NCI-H2196 treated with DMSO at 0.1 percent for 48 hours (cell line): ENCODE results near the gene NEK6.
"Not testable (repeated sequence)": the region's sequence is repeated elsewhere in the genome, so short reads cannot be mapped to it uniquely, and the experiment has no call there.

Experiments used
- DNase-seq: peaks from one replicate; lab custom pipeline; 2025; ENCODE audit not compliant: unreplicated experiment; lab: John Stamatoyannopoulos, UW

NEK6 gene

DNA sequence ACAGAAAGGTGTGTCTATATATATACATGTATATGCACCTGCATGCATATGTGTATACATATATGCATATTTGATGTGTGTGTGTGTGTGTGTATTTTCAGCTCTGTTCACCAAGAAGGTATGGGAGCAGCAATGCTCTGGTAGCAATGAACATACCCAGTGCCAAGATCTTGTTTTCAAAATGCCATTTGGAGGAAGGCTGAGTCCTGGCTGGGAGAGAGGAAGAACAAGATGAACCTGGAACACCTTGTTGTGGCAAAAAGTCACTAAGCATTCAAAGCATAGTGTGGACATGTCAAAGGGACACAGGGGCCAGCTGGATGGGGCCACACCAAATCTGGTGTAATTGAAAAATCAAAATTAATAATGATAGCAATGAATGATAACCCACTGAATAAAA, 31.8 kb upstream of the NEK6 start:
- DNase-seq = no peak

DNA sequence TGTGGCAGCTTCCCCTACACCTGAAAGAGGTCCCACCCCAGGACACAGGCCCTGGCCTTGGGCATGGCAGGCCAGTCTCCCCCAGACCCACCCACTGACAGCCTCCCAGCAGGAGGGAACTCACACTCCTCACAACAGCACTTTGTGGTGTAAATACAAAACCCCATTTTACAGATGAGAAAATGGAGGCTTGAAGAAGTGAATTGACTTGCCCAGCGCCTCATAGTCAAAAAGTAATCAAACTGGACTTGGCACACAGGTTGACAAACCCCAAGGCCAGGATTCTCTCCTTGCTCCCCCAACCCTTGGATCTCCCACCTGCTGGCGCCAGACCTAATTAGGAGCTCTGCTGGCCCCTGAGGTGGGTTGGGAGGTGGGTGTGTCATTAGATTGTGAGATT, 29.2 kb upstream of the NEK6 start:
- DNase-seq = no peak

DNA sequence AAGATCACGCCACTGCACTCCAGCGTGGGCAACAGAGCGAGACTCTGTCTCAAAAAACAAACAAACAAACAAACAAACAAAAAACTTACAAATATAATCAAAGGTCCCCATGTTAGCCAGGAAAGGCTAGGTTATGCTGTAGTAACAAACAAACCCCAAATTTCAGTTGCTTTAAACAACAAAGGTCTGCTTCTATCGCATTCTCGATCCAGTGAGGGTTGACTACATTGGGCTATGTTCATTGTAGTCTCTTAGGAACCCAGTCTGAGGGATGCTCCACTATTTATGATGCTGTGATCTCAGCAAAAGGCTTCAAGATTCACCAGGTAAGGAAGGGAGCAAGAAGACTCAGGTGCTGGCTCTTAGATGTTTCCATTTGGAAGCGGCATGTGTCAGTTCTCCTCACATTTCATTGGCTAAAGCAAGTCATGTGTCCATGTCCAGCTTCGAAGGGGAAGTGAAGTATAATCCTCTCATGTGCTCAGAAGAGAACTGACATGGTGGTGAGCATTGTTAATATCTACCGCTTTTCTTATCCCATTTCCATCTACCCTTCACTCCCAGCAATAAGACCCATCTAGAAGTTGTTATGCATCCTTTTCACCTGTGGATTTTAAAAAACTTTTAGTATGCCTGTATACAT, 26.5 kb upstream of the NEK6 start:
- no peak for DNase-seq

DNA sequence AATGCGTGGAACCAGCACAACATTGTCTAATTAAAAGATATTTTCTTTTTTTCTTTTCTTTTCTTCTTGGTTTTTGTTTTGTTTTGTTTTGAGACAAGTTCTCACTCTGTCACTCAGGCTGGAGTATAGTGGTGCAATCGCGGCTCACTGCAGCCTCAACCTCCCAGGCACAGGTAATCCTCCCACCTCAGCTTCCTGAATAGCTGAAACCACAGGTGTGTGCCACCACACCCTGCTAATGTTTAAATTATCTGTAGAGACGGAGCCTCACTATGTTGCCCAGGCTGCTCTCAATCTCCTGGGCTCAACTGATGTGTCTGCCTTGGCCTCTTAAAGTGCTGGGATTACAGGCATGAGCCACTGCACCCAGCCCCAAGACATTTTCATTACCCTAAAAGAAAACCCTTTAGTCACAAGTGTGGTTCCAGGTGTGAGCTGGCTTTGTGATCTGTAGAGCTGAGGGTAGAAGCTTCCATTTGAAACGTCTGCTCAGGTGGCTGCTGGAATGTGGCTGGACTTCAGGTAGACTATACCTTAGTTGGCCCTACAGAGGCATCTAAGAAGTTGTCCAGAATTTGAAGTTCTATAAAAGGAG, 19.1 kb upstream of the NEK6 start:
- DNase-seq = no peak

DNA sequence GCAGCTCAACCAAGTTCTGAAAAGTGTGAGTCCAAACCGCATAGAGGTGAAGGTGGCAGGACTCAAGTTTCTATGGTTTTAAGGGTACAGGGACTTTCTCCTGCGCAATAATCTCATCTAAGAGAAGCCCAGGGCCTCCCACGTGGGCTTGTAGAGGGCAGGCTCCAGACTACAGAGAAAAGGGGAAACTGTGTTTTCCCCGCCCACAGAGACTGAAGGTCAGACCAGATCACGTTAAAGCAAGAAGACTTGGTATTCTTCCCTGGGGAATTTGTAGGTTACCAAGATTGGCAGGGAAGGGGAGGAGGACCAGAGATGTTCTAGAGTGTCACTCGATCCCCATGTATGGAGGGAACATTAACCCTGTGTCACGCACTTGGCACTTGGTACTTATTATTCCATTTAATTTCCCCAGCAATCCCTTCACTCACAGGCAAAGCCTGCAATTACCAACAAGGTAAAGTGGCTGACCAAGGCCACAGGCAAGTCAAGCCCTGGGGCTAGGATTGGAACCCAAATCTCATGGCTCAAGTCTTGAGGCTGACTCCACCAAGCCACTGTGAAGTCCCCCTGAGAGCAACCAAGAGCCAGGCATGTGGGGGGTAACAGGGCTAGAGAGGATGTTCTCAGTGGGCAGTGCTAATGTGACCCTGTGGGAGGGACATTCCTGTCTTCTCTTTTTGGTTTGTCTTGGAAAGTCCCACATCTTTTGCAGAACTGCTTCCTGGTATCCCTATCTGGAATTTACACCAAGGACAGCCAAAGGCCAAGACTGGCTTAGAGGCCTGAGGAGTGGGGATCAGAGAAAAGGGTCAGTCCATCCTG, 18.3 kb upstream of the NEK6 start:
- no peak for DNase-seq

DNA sequence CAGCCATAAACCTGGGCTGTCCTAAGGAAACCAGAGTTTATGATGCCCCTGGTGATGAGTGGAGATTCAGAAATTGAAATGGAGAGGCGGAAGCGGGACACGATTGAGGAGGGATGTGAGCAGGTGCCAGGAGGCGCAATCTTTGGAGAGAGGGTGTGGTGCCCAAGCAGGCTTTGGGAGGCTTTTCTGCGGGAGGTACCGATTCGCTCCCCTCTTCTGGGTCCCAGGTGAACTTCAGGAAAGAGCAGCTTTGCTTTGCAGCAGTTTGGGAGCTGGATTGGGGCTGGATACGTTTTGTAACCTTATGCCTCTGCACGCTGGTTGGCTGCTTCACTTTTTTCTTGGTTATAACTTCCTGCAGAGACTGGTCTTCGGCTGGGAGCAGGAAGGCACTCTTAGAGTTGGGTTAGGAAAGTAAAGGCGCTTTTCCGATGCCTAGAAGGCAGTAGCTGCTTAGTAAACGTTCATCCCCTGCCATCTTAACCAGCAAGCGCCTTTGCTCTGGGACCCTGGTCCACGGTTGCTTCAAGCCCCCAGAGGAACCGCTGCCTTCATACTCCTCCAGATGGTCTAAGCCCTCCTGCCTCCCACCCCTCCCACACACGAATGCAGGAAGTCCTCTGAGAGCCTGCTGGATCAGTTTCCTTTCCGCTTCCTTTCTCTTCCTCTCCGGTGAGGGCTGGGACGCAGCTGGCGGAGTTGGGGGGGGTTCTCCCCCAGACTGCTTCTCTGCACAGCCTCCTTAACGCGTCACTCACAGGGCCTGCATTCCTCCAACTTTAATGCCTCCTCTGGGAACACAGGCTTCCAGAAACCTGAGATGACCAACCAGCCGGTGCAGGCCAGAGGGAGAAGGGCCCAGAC, 15.2 kb upstream of the NEK6 start:
- no peak for DNase-seq

DNA sequence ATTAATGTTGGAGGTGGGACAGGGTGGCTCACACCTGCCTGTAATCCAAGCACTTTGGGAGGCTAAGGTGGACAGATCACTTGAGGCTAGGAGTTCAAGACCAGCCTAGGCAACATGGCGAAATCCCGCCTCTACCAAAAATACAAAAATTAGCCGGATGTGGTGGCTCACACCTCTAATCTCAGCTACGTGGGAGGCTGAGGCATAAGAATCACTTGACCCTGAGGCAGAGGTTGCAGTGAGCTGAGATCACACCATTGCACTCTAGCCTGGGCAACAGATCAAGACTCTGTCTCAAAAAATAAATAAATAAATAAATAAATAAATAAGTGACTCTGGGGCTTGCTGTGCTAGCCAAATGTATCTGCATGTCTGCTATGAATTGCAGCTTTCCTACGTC, 10.4 kb upstream of the NEK6 start:
- not testable (repeated sequence) for DNase-seq

DNA sequence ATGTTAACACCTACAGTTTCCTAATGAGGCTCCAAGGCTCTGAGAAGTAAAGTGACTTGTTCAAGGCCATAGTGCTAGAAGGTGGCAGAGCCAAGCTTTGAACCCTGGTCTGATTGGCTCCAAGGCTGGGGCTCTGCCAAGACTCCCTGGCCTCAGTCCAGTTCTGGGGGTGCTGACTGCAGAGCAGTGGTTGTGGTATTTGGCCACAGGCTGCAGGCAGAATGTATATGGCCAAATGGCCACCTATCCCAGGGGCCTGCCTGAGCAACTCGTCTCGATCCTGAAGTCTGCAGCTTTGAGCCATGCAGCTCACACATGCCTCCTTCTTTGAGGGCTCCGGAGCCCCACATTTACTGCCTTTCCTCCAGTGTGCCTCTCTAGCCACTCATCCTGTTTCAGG, 9.7 kb upstream of the NEK6 start:
- DNase-seq = no peak

DNA sequence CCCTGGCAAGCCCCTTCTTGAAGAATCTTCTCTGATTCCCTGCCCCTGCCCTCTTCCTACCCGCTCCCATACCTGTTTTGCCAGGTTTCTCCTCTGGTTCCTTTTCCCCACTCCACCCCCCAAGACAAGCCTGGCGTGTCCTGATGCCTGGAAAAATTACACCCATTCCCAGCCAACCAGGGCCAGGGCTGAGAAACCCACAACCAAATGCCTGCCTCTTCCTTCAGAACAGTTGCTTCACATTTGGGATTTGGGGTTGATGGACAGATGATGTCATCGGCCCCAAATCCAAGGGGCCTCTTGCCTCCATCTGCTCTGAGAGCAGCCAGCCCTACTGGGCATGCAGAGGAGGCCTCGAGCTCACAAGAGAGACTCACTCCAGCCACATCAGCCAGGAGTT, 8.8 kb upstream of the NEK6 start:
- no peak for DNase-seq

DNA sequence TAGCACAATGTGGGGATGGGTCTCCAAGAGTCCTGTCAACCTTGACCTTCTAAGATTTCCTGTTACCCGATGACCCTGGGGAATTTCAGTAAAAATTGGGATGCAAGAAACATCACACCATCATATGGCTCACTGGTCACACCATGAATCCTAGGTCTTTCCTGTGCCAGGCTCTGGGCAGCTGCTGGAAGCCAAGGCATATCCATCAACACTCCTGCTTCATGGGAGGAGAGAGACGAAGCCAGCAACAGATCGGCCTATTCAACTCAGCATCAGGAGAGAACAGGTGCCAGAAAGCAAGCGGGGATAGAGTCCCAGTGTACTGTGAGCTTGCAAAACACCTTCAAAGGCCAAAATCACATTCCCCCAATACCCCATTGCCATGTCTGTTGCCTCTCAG, 6.5 kb upstream of the NEK6 start:
- no peak for DNase-seq

DNA sequence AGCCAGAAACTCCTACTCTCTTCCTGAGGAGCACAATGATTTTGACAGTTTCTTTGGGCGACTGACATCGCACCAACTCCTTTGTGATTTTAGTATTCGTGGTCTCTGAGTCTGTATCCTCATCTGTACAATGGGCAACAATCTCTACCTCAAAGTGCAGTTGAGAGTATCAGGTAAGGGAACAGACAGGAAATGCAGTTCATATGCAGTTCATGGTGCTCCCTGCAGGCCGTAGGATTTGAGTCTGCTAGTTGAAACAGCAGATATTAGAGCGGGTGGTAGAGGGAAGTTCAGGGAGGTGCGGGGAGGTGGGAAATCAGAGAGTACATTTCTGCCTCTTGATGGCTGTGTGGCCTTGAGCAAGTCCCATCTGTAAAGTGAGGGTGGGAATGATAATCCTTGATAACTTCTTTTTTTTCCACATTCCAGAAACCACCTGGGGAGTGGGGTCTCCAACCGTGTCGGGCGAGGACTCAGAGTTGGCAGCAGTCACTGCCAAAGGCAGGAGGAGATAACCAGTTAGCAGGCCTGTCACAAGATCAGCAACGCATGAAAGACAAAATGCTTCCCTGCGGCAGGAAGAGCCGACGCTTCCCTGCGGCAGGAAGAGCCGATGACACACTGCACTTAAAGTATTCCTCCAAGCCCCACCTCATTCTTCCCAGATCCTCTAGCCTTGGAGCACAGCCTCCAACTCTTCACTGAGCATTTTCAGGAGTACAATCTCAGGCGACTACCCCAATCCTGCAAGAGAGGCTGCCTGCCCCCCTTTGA, 6.0 kb upstream of the NEK6 start:
- no peak for DNase-seq

DNA sequence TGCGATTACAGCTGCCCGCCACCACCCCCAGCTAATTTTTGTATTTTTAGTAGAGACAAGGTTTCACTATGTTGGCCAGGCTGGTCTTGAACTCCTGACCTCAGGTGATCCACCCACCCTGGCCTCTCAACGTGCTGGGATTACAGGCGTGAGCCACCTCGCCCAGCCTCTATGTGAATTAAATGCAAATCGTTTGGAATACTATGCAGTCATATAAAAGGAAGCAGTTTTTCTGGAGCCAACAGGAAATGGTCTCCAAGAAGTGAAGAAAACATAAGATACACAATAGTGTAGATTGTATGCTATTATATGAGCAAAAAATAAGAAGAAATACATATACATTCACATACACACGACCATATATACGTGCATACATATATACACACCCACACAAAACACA, 4.9 kb upstream of the NEK6 start:
- not testable (repeated sequence) for DNase-seq

DNA sequence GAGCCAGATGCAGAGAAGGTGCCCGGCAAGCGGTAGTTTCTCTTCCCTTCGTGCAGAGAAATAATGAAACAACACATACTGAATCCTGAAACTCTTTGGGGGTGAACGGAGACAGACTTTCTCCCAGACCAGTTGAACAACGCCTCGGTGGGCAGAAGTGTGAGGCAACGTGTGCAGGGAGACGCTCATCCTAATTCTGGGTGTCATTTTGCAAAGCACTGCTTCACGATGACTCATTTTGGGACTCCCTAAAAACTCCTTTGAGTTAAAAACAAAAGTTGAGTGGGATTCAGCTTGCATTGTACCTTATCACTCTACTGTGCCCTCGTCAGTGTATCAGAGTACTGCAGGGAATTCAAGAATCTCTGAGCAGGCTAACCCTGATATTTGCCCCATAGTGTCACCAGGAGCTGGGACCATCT, 3.5 kb upstream of the NEK6 start:
- DNase-seq = no peak

DNA sequence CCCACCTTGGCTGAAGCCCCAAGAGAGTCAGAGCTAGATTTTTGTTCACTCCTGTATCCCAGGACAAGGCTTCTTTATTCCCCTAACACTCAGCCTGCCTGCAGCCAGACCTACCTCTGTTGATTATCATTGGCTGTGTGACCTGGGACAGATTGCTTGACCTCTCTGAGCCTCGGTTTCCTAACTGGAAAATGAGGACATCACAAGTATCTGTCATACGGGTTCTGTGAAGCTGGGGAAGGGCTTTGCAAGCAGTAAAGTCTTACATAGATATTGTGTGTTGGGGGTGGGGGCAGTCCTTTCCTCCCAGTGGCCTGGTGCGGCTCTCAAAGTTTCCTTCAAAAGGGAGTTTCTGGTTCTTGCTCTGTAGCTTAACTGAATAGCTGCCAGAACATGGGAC, 2.5 kb upstream of the NEK6 start:
- DNase-seq = no peak

DNA sequence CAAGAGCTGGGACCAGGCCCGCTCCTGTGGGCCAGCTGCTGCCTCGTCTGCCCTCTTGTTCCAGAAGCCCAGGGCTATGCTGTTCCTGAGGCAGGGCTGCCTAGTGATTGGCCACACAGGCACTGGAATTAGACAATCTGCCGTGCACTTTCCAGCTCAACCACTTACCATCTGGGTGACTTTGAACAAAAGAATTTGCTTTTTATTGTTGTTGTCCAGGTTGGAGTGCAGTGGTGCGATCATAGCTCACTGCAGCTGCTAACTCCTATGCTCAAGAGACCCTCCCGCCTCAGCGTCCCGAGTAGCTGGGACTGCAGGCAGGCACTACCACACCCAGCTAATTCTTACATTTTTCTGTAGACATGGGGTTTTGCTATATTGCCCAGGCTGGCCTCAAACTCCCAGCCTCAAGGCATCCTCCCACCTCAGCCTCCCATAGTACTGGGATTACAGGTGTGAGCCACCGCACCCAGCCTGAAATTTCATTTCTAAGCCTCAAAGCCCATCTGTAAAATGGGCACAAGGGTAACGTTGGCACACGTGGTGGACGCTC, 1.2 kb upstream of the NEK6 start:
- DNase-seq = no peak

DNA sequence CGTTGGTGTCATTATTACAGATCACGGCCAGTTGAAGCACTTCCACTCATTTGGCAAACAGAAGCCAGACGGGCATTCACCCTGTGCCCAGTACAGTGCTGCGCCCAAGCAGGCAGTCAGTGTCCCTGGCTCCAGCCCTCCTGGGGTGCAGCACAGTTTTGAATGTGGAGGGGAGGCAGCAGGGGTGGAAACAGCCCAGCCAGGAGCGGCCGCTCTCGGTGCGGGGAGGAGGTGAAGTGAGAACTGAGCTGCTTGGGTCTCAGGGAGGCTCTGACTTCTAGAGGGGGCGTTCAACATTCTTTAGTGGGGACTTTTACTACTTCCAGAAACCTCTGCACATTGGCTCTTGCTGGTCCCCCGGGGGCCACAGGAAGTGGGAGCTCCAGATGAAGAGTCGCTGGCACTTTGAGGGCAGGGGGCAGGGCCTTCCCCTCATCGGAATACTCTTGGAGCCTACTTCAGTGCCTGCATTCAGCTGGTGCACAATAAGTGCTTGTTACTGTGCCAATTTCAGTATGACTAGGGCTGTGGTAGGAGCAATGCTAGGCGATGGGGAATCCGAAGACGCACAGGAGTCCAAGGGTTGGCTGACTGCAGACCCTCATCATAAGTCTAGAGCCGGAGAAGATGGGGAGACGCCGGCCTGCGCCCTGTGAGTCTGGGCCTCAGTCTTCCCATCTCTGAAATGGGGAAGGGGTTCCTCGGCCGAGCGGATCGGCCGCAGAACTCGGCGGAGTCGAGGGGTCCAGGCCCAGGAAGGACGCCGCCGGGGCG, 492 bp upstream of the NEK6 start:
- DNase-seq = no peak

DNA sequence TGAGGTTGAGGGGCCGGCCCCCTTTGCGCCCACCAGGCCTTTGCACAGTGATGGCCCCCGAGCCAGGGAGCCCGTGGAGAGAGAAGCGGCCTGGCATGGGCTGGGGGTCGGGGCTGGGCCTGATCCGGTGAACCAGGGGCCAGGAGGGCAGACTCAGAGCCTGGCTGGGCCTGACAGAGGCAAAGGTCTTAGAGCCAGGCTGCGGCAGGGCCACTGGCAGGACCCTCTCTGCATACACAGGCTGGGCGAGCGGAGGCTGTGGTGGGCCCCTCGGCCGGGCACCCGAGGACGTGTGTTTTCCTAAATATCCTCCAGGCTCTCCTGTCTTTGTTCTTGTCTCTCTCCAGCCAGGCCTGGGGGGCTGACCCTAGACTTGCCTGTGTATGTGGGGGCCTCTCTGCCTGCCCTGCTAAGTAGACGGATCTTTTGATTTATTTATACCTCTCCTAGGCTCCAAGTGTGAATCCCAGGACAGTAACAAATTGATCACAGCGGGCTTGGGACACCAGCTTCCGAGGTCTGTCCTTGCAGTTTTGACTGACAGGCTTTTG, 933 bp downstream of the NEK6 start:
- no peak for DNase-seq

DNA sequence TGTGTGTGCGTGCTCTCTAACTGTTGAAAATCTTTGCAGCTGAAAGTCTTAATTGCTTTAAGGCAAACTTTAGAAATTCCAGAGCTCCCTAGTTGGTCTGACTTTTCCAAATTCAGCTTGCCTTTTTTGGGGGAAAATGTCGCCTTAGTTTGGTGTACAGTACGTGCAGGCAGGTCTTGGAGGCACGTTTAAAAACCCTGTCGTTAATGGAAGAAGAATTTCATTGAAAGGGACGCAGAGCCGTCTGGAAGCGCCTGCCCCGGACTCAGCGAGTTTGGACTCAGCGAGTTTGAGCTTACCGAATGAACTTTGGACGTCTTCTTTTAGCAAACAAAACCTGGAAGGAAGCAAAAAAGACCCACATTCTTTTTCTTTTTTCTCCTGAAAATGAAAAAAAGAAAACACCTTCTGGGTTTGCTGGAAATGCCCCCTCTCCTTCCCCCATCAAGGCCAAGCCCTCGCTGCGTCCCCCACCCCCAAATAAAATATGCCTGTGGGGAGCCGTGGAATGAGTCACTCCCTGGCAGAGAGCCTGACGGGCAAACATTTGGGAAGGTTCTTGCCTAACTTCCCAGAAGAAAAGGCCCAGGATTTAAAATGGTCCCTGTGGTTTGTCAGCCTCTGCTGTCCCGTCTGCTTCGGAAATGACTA, 1.5 kb downstream of the NEK6 start:
- no peak for DNase-seq
